NCI-H345 treated with DMSO at 0.1 percent for 48 hours (cell line): Measurements from ENCODE around the gene TMCC2.

ENCODE experiments used
- DNase-seq: peaks from one replicate; lab custom pipeline; 2025; ENCODE audit not compliant: unreplicated experiment; lab: John Stamatoyannopoulos, UW

The TMCC2 gene

GRCh38 chr1:205239078-205239477, 11.3 kb downstream of the TMCC2 start:
- DNase-seq, result no peak

GRCh38 chr1:205240118-205240517, 12.4 kb downstream of the TMCC2 start:
- no peak for DNase-seq

- DNase-seq, result no peak
Measured at GRCh38 chr1:205240569-205240968, 12.8 kb downstream of the TMCC2 start.

GRCh38 chr1:205241366-205242030, 13.8 kb downstream of the TMCC2 start:
- no peak for DNase-seq

- no peak for DNase-seq
Measured at GRCh38 chr1:205243350-205244191, 15.8 kb downstream of the TMCC2 start.

GRCh38 chr1:205244384-205244783, 16.6 kb downstream of the TMCC2 start:
- DNase-seq, result no peak

- no peak for DNase-seq
Measured at GRCh38 chr1:205245096-205245495, 17.4 kb downstream of the TMCC2 start.

GRCh38 chr1:205246351-205247119, 18.8 kb downstream of the TMCC2 start:
- DNase-seq, result no peak

GRCh38 chr1:205247130-205247921, 19.6 kb downstream of the TMCC2 start:
- no peak for DNase-seq

- DNase-seq, result no peak
Measured at GRCh38 chr1:205248793-205249601, 21.3 kb downstream of the TMCC2 start.

- no peak for DNase-seq
Measured at GRCh38 chr1:205249651-205250050, 21.9 kb downstream of the TMCC2 start.

GRCh38 chr1:205250699-205251098, 23.0 kb downstream of the TMCC2 start:
- DNase-seq, result no peak

- no peak for DNase-seq
Measured at GRCh38 chr1:205251576-205251975, 23.8 kb downstream of the TMCC2 start.

- DNase-seq, result peak; percentile 47
Measured at GRCh38 chr1:205255941-205256780, 28.4 kb downstream of the TMCC2 start.

- no peak for DNase-seq
Measured at GRCh38 chr1:205256951-205257625, 29.3 kb downstream of the TMCC2 start.

GRCh38 chr1:205257735-205258134, 30.0 kb downstream of the TMCC2 start:
- no peak for DNase-seq

GRCh38 chr1:205258261-205258691, 30.5 kb downstream of the TMCC2 start:
- DNase-seq, result no peak

- DNase-seq, result no peak
Measured at GRCh38 chr1:205258719-205259118, 31.0 kb downstream of the TMCC2 start.
